Hepatocyte (in vitro differentiated cells): ENCODE results near the gene MRPL42. TPM values are rescaled to one million over a fixed set of nuclear protein-coding genes. Genes with fewer than 3 reads are reported as not detected.

Experiments
- DNase-seq: peaks from one replicate; pipeline ENCODE4 v3.0.0-alpha.2; 2016; ENCODE audit warnings: low spot score
- H2AFZ ChIP-seq: fragments of 200-600 bp; sonication (generic); 2 replicates; pipeline ENCODE4 v1.6.0; 2016; ENCODE audit warnings: antibody characterized with exemption, mild to moderate bottlenecking
- H3K27ac ChIP-seq: fragments of 200-600 bp; sonication (generic); 2 replicates; pipeline ENCODE4 v1.5.1; 2016; ENCODE audit warnings: mild to moderate bottlenecking
- H3K27me3 ChIP-seq: fragments of 200-600 bp; sonication (generic); 2 replicates; pipeline ENCODE4 v1.6.1; 2016
- H3K36me3 ChIP-seq: fragments of 200-600 bp; sonication (generic); replicated peaks from 2 replicates; pipeline ENCODE4 v1.5.1; 2016; ENCODE audit warnings: low read depth; ENCODE audit not compliant: insufficient read depth
- H3K4me1 ChIP-seq: fragments of 200-600 bp; sonication (generic); 2 replicates; pipeline ENCODE4 v1.5.1; 2016; ENCODE audit warnings: mild to moderate bottlenecking, moderate library complexity; ENCODE audit not compliant: insufficient read depth
- H3K4me2 ChIP-seq: fragments of 200-600 bp; sonication (generic); 2 replicates; pipeline ENCODE4 v1.6.0; 2016
- H3K4me3 ChIP-seq: fragments of 200-600 bp; sonication (generic); 2 replicates; pipeline ENCODE4 v1.5.1; 2016; ENCODE audit warnings: mild to moderate bottlenecking
- H3K79me2 ChIP-seq: fragments of 200-600 bp; sonication (generic); 2 replicates; pipeline ENCODE4 v1.6.0; 2017; ENCODE audit warnings: mild to moderate bottlenecking
- H3K9me2 ChIP-seq: fragments of 200-600 bp; sonication (generic); replicated peaks from 2 replicates; pipeline ENCODE4 v1.6.0; 2017; ENCODE audit warnings: mild to moderate bottlenecking; ENCODE audit not compliant: insufficient read depth
- H3K9me3 ChIP-seq: fragments of 200-600 bp; sonication (generic); 2 replicates; pipeline ENCODE4 v1.5.1; 2016; ENCODE audit warnings: low read depth, mild to moderate bottlenecking
- H4K20me1 ChIP-seq: fragments of 200-600 bp; sonication (generic); 2 replicates; pipeline ENCODE4 v1.6.0; 2016; ENCODE audit warnings: mild to moderate bottlenecking; ENCODE audit not compliant: insufficient read depth, poor library complexity, severe bottlenecking
- EZH2 ChIP-seq: fragments of 200-600 bp; sonication (generic); IDR thresholded peaks from 2 replicates; pipeline ENCODE4 v1.6.1; 2016; ENCODE audit warnings: antibody characterized with exemption, mild to moderate bottlenecking, borderline replicate concordance
- EZH2phosphoT487 ChIP-seq: fragments of 200-600 bp; sonication (generic); IDR thresholded peaks from one replicate; pipeline ENCODE4 v1.6.1; 2018; ENCODE audit warnings: antibody characterized with exemption, mild to moderate bottlenecking, low read depth, moderate library complexity; ENCODE audit not compliant: unreplicated experiment, severe bottlenecking
- WGBS: methylation state at CpG from one replicate; pipeline ENCODE4 v1.1.6; 2016; ENCODE audit warnings: low lambda C conversion rate; ENCODE audit errors: missing lambda C conversion rate; 5-methylcytosine and 5-hydroxymethylcytosine counted together
- polyA plus RNA-seq: library from polyadenylated mRNA; unstranded; fragments of >200 nt; fragmentation: Nextera tagmentation; extraction: Ambion mirVana; gene quantifications from 2 replicates; pipeline ENCODE4 v1.2.1, GENCODE V29; 2016
- total RNA-seq: library from RNA; depleted of rRNA; stranded (reverse); fragments of >200 nt; gene quantifications from 2 replicates; pipeline ENCODE4 v1.2.3, GENCODE V29; 2014
- TF ChIP-seq, protein P1 (sequence below): fragments of 200-600 bp; sonication (generic); IDR thresholded peaks from 2 replicates; pipeline ENCODE4 v1.5.1; 2016; ENCODE audit warnings: antibody characterized with exemption, mild to moderate bottlenecking; ENCODE audit not compliant: poor library complexity

The MRPL42 gene
- total and polyA plus RNA-seq, 2 experiments from 2014 or later: 74.9 to 111 TPM

DNA sequence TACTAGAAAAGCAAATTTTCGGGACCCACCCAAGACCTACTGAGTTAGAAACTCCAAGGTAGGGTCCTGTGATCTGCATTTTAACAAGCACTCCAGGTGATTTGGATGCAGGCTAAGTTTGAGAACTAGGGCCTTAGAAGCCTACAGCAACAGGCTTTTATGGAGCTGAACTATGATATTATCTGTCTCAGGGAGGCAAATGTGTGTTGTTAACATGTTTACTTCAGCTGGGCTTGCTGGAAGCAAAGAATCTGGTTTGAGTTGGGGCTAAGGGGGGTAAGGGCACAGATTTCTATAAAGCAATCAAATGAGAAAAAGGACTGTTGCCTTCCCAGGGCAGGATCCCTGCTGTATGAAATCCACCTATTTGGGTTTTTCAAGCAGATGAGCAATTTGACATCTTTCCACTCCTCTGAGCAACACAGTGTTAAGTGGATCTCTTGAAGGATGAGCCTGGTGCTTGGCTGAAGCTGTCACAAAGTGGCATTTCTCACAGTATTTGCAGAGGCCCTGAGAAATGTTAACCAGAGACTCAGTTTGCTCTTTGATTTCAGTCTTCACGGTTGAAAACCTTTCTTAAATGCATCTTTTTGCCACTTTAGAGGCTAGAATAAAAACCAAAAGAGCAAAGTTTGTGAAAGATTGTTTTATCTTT is 68.9 kb downstream of the MRPL42 start:
- Histone ChIP-seq H3K4me1 (no peaks in the 10 kb centered on the region), H3K27ac (no peak overlapping the region), H3K4me3 (no peak overlapping the region), H3K79me2 (no peaks in the 10 kb centered on the region), H4K20me1 (no peaks in the 10 kb centered on the region), H3K9me2 (no peaks in the 10 kb centered on the region), H3K4me2 (no peak overlapping the region), H3K36me3 (no peaks in the 10 kb centered on the region), H3K9me3 (no peaks in the 10 kb centered on the region), H2AFZ (no peak overlapping the region), H3K27me3 (no peaks in the 10 kb centered on the region)
- DNase-seq: no peak
- TF ChIP-seq EZH2 (no peak), EZH2phosphoT487 (no peak)
- TF ChIP-seq, protein P1, sequence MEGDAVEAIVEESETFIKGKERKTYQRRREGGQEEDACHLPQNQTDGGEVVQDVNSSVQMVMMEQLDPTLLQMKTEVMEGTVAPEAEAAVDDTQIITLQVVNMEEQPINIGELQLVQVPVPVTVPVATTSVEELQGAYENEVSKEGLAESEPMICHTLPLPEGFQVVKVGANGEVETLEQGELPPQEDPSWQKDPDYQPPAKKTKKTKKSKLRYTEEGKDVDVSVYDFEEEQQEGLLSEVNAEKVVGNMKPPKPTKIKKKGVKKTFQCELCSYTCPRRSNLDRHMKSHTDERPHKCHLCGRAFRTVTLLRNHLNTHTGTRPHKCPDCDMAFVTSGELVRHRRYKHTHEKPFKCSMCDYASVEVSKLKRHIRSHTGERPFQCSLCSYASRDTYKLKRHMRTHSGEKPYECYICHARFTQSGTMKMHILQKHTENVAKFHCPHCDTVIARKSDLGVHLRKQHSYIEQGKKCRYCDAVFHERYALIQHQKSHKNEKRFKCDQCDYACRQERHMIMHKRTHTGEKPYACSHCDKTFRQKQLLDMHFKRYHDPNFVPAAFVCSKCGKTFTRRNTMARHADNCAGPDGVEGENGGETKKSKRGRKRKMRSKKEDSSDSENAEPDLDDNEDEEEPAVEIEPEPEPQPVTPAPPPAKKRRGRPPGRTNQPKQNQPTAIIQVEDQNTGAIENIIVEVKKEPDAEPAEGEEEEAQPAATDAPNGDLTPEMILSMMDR: no peak
- 63% methylated on average over 2 of the region's 2 CpGs for WGBS

GRCh38 chr12:93536766-93537488 is 69.6 kb downstream of the MRPL42 start:
- H3K27me3 ChIP-seq: no peaks in the 10 kb centered on the region
- H3K36me3 ChIP-seq: no peaks in the 10 kb centered on the region
- no peaks in the 10 kb centered on the region for H3K4me1 ChIP-seq
- no peaks in the 10 kb centered on the region for H3K9me2 ChIP-seq
- WGBS: 71% methylated on average over 5 of the region's 5 CpGs
- no peak overlapping the region for H2AFZ ChIP-seq
- TF ChIP-seq EZH2phosphoT487 (no peak), EZH2 (no peak)
- TF ChIP-seq, protein P1: no peak
- no peaks in the 10 kb centered on the region for H4K20me1 ChIP-seq
- H3K4me3 ChIP-seq: no peak overlapping the region
- DNase-seq: no peak
- H3K9me3 ChIP-seq: no peaks in the 10 kb centered on the region
- no peaks in the 10 kb centered on the region for H3K79me2 ChIP-seq
- no peak overlapping the region for H3K27ac ChIP-seq
- H3K4me2 ChIP-seq: no peak overlapping the region

DNA sequence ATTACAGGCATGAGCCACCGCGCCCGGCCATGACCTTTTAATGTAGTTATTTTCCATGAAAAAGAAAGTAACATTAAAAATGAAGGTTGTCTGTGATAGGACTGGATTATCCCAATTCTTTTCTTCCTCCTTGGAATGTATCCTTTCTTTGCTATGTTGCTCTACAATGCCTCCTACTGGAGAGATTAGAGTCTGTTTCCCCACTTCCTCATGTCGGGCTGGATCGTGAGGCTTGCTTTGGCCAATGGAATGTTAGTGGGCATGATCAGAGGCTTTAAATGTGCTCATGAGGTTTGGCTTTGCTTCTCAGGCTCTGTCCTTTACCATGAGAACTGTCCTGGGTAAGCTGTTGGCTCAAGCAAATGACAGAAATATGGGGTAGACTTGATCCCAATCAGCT is 70.5 kb downstream of the MRPL42 start:
- WGBS: 94% methylated on average over 5 of the region's 5 CpGs

More for the DNA sequence above, 70.5 kb downstream of the MRPL42 start:
- Histone ChIP-seq H3K4me2 (no peak overlapping the region), H4K20me1 (no peaks in the 10 kb centered on the region), H3K4me1 (no peaks in the 10 kb centered on the region), H3K27me3 (no peaks in the 10 kb centered on the region), H2AFZ (no peak overlapping the region), H3K27ac (no peak overlapping the region), H3K79me2 (no peaks in the 10 kb centered on the region), H3K9me3 (no peaks in the 10 kb centered on the region), H3K4me3 (no peak overlapping the region), H3K9me2 (no peaks in the 10 kb centered on the region), H3K36me3 (no peaks in the 10 kb centered on the region)
- DNase-seq: no peak
- no peak for TF ChIP-seq EZH2phosphoT487
- TF ChIP-seq, protein P1: no peak
- no peak for TF ChIP-seq EZH2
